ENCODE results near the gene STK11IP. TPM values are rescaled to one million over a fixed set of nuclear protein-coding genes. Genes with fewer than 3 reads are reported as not detected.

The STK11IP gene
- total RNA-seq, 1 experiment from 2014 or later, result 29.3 TPM

GRCh38 chr2:219641390-219642068 is 43.9 kb downstream of the STK11IP start:
- Mint-ChIP-seq H3K4me1 (ENCODE audit: low read depth, unreplicated experiment) (peaks cover 28% of the 10 kb centered on the region), H3K9me3 (ENCODE audit: low read depth, unreplicated experiment) (no peaks in the 10 kb centered on the region), H3K27me3 (ENCODE audit: unreplicated experiment) (no peaks in the 10 kb centered on the region), H3K36me3 (ENCODE audit: insufficient read depth, unreplicated experiment) (peaks cover 13% of the 10 kb centered on the region), H3K27ac (ENCODE audit: unreplicated experiment) (peak overlapping the region; percentile 63), H3K4me3 (ENCODE audit: low read depth, unreplicated experiment) (no peak overlapping the region)
- CTCF ChIA-PET, result interaction anchor here (0.6 to 2.7 kb wide), 4 partner anchors 11 to 100 kb away, joined by 3 to 17 read pairs (median 3); no protein-coding TSS in a partner anchor
- DNase-seq, result no peak
- no peak for TF ChIP-seq CTCF (IDR thresholded peaks at IDR 0.05; ENCODE audit: unreplicated experiment)
- BruUV-seq (replicated peaks), result no TSS peak
- intact Hi-C loops (cut with micrococcal nuclease; ENCODE audit: unreplicated experiment), result loop anchor here (1.0 to 5.0 kb wide), 2 partner anchors 48 to 99 kb away; partner anchors contain the start of genes CHPF and TMEM198

GRCh38 chr2:219642069-219642454 is 44.4 kb downstream of the STK11IP start:
- TF ChIP-seq CTCF (IDR thresholded peaks at IDR 0.05; ENCODE audit: unreplicated experiment), result no peak
- BruUV-seq (replicated peaks), result no TSS peak
- Mint-ChIP-seq H3K4me1 (ENCODE audit: low read depth, unreplicated experiment) (peaks cover 28% of the 10 kb centered on the region), H3K4me3 (ENCODE audit: low read depth, unreplicated experiment) (peak overlapping the region; percentile 15), H3K27me3 (ENCODE audit: unreplicated experiment) (no peaks in the 10 kb centered on the region), H3K36me3 (ENCODE audit: insufficient read depth, unreplicated experiment) (peaks cover 13% of the 10 kb centered on the region), H3K9me3 (ENCODE audit: low read depth, unreplicated experiment) (no peaks in the 10 kb centered on the region), H3K27ac (ENCODE audit: unreplicated experiment) (peak overlapping the region; percentile 63)
- CTCF ChIA-PET, result interaction anchor here (0.6 to 2.7 kb wide), 5 partner anchors 19 to 100 kb away, joined by 3 to 17 read pairs (median 5); no protein-coding TSS in a partner anchor
- no peak for DNase-seq
- intact Hi-C loops (cut with micrococcal nuclease; ENCODE audit: unreplicated experiment), result loop anchor here (1.0 to 5.0 kb wide), 2 partner anchors 47 to 100 kb away; partner anchors contain the start of genes CHPF and TMEM198

GRCh38 chr2:219642465-219643083 is 44.9 kb downstream of the STK11IP start:
- BruUV-seq (replicated peaks), result no TSS peak
- no peaks in the 10 kb centered on the region for H3K9me3 Mint-ChIP-seq (ENCODE audit: low read depth, unreplicated experiment)
- CTCF ChIA-PET, result interaction anchor here (1.0 to 2.7 kb wide), 4 partner anchors 19 to 101 kb away, joined by 3 to 17 read pairs (median 6); no protein-coding TSS in a partner anchor
- peaks cover 28% of the 10 kb centered on the region for H3K4me1 Mint-ChIP-seq (ENCODE audit: low read depth, unreplicated experiment)
- H3K36me3 Mint-ChIP-seq (ENCODE audit: insufficient read depth, unreplicated experiment), result peaks cover 13% of the 10 kb centered on the region
- H3K4me3 Mint-ChIP-seq (ENCODE audit: low read depth, unreplicated experiment), result peak overlapping the region; percentile 15
- no peaks in the 10 kb centered on the region for H3K27me3 Mint-ChIP-seq (ENCODE audit: unreplicated experiment)
- peak overlapping the region; percentile 63 for H3K27ac Mint-ChIP-seq (ENCODE audit: unreplicated experiment)
- TF ChIP-seq CTCF (IDR thresholded peaks at IDR 0.05; ENCODE audit: unreplicated experiment), result peak; percentile 99
- intact Hi-C loops (cut with micrococcal nuclease; ENCODE audit: unreplicated experiment), result loop anchor here (1.0 to 5.0 kb wide), 2 partner anchors 47 to 100 kb away; partner anchors contain the start of genes CHPF and TMEM198
- peak; percentile 97 for DNase-seq

- H3K27me3 Mint-ChIP-seq (ENCODE audit: unreplicated experiment), result no peaks in the 10 kb centered on the region
- H3K4me1 Mint-ChIP-seq (ENCODE audit: low read depth, unreplicated experiment), result peaks cover 28% of the 10 kb centered on the region
- intact Hi-C loops (cut with micrococcal nuclease; ENCODE audit: unreplicated experiment), result loop anchor here (5.0 kb wide), 1 partner anchor 101 kb away; the partner anchor contains the start of genes CHPF and TMEM198
- H3K9me3 Mint-ChIP-seq (ENCODE audit: low read depth, unreplicated experiment), result no peaks in the 10 kb centered on the region
- CTCF ChIA-PET, result interaction anchor here (1.0 to 2.7 kb wide), 4 partner anchors 19 to 101 kb away, joined by 3 to 17 read pairs (median 6); no protein-coding TSS in a partner anchor
- H3K27ac Mint-ChIP-seq (ENCODE audit: unreplicated experiment), result no peak overlapping the region
- no peak for DNase-seq
- BruUV-seq (replicated peaks), result no TSS peak
- peaks cover 13% of the 10 kb centered on the region for H3K36me3 Mint-ChIP-seq (ENCODE audit: insufficient read depth, unreplicated experiment)
- no peak overlapping the region for H3K4me3 Mint-ChIP-seq (ENCODE audit: low read depth, unreplicated experiment)
- TF ChIP-seq CTCF (IDR thresholded peaks at IDR 0.05; ENCODE audit: unreplicated experiment), result no peak
Measured at GRCh38 chr2:219643084-219643473, 45.4 kb downstream of the STK11IP start.
